IMR-90 (cell line): Measurements from ENCODE around the gene MTERF1. TPM values are rescaled to one million over a fixed set of nuclear protein-coding genes. Genes with fewer than 3 reads are reported as not detected.

Source experiments
- ATAC-seq: fragments of 200-7000 bp; cut with Tn5 transposase; 2 replicates; pipeline ENCODE4 v1.9.1; 2020; ENCODE audit warnings: low read depth, mild to moderate bottlenecking, moderate library complexity
- BruUV-seq: library from RNA; stranded (reverse); fragments of 400-500 nt; replicated peaks from 2 replicates; lab custom pipeline; 2021; lab: Mats Ljungman, UMichigan
- CTCF ChIA-PET: fragments of 300-600 bp; formaldehyde crosslinking; extraction: SDS; loops from one replicate; lab custom pipeline; 2021; ENCODE audit warnings: antibody characterized with exemption; lab: Yijun Ruan, JAX
- POLR2A ChIA-PET: fragments of 300-600 bp; sonication (Branson Sonifier 250); formaldehyde crosslinking; loops from one replicate; lab custom pipeline; 2022; ENCODE audit warnings: antibody characterized with exemption; ENCODE audit not compliant: unreplicated experiment; lab: Charles Lee
- DNase-seq: peaks from one replicate; pipeline ENCODE4 v3.0.0; 2013
- H2AFZ ChIP-seq: replicated peaks from 2 replicates; pipeline ENCODE3; 2013; ENCODE audit warnings: low read length, mild to moderate bottlenecking; ENCODE audit not compliant: poor library complexity
- H2AK5ac ChIP-seq: 2 replicates; pipeline ENCODE4 v1.6.1; 2013; ENCODE audit warnings: low read depth, low read length, inconsistent platforms
- H2AK9ac ChIP-seq: replicated peaks from 2 replicates; pipeline ENCODE3; 2013; ENCODE audit warnings: mild to moderate bottlenecking, low read depth, low read length, moderate library complexity; ENCODE audit not compliant: poor library complexity
- H2BK120ac ChIP-seq: 2 replicates; pipeline ENCODE4 v1.6.1; 2013; ENCODE audit warnings: low read depth, low read length, inconsistent platforms
- H2BK15ac ChIP-seq: 3 replicates; pipeline ENCODE4 v1.6.1; 2013; ENCODE audit warnings: low read depth, low read length, inconsistent platforms
- H2BK20ac ChIP-seq: 2 replicates; pipeline ENCODE4 v1.6.1; 2013; ENCODE audit warnings: low read depth, mild to moderate bottlenecking, inconsistent platforms, low read length, moderate library complexity
- H2BK5ac ChIP-seq: 2 replicates; pipeline ENCODE4 v1.6.1; 2013; ENCODE audit warnings: mild to moderate bottlenecking, low read depth, low read length, inconsistent platforms; ENCODE audit not compliant: poor library complexity, severe bottlenecking
- H3K14ac ChIP-seq: replicated peaks from 2 replicates; pipeline ENCODE4 v1.6.1; 2013; ENCODE audit warnings: low read depth, low read length, inconsistent platforms
- H3K18ac ChIP-seq: 2 replicates; pipeline ENCODE4 v1.6.1; 2013; ENCODE audit warnings: low read depth, low read length, control low read depth
- H3K23ac ChIP-seq: 2 replicates; pipeline ENCODE4 v1.6.1; 2013; ENCODE audit warnings: low read depth, low read length, inconsistent platforms
- H3K27ac ChIP-seq: 2 replicates; pipeline ENCODE4 v1.5.1; 2013; ENCODE audit warnings: mild to moderate bottlenecking, control low read depth, low read length; ENCODE audit not compliant: insufficient read depth
- H3K27me3 ChIP-seq: 2 replicates; pipeline ENCODE4 v1.6.1; 2013; ENCODE audit warnings: low read length; ENCODE audit not compliant: control insufficient read depth, insufficient read depth
- H3K36me3 ChIP-seq: 2 replicates; pipeline ENCODE4 v1.6.1; 2013; ENCODE audit warnings: low read length, mixed read lengths; ENCODE audit not compliant: control insufficient read depth, insufficient read depth
- H3K4ac ChIP-seq: 2 replicates; pipeline ENCODE4 v1.6.1; 2013; ENCODE audit warnings: low read depth, low read length, inconsistent platforms
- H3K4me1 ChIP-seq: 2 replicates; pipeline ENCODE4 v1.6.1; 2013; ENCODE audit warnings: low read length, mixed read lengths; ENCODE audit not compliant: control insufficient read depth, insufficient read depth
- H3K4me2 ChIP-seq: 2 replicates; pipeline ENCODE4 v1.6.1; 2013; ENCODE audit warnings: low read depth, mild to moderate bottlenecking, control low read depth, low read length, moderate library complexity
- H3K4me3 ChIP-seq: 2 replicates; pipeline ENCODE4 v1.5.1; 2013; ENCODE audit warnings: low read depth, mild to moderate bottlenecking, control low read depth, low read length, moderate library complexity; ENCODE audit not compliant: insufficient read depth
- H3K56ac ChIP-seq: 2 replicates; pipeline ENCODE4 v1.6.1; 2013; ENCODE audit warnings: low read length, inconsistent platforms; ENCODE audit not compliant: insufficient read depth; ENCODE audit errors: extremely low read depth
- H3K79me1 ChIP-seq, 2 experiments: 2 replicates each; pipeline ENCODE4 v1.6.1; 2013; ENCODE audit warnings: low read length in 2 of 2, inconsistent platforms in 1 of 2, low read depth in 1 of 2
- H3K9ac ChIP-seq: 2 replicates; pipeline ENCODE4 v1.6.1; 2013; ENCODE audit warnings: low read depth, low read length, control low read depth
- H3K9me1 ChIP-seq: 2 replicates; pipeline ENCODE4 v1.6.1; 2013; ENCODE audit warnings: low read length, inconsistent platforms; ENCODE audit not compliant: insufficient read depth
- H3K9me3 ChIP-seq: 2 replicates; pipeline ENCODE4 v1.6.1; 2013; ENCODE audit warnings: low read length; ENCODE audit not compliant: control insufficient read depth, insufficient read depth
- H4K20me1 ChIP-seq: 2 replicates; pipeline ENCODE4 v1.6.1; 2013; ENCODE audit warnings: low read length, inconsistent platforms; ENCODE audit not compliant: insufficient read depth
- H4K5ac ChIP-seq: 2 replicates; pipeline ENCODE4 v1.6.1; 2013; ENCODE audit warnings: mild to moderate bottlenecking, low read depth, low read length, control low read depth
- H4K8ac ChIP-seq, 2 experiments: 2 replicates each; pipeline ENCODE4 v1.6.1; 2013; ENCODE audit warnings: low read depth in 2 of 2, low read length in 2 of 2, control low read depth in 1 of 2, inconsistent platforms in 1 of 2
- H4K91ac ChIP-seq: 2 replicates; pipeline ENCODE4 v1.6.1; 2013; ENCODE audit warnings: low read depth, low read length, inconsistent platforms; ENCODE audit not compliant: insufficient read depth
- BHLHE40 ChIP-seq: fragments of 150-350 bp; IDR thresholded peaks from 2 replicates; pipeline ENCODE4 v1.6.1; 2016; ENCODE audit warnings: mild to moderate bottlenecking, low read depth, low read length
- CEBPB ChIP-seq: IDR thresholded peaks from 2 replicates; pipeline ENCODE4 v1.6.1; 2012; ENCODE audit warnings: low read depth, low read length, improper control_type of control experiment
- CHD1 ChIP-seq: IDR thresholded peaks from 2 replicates; pipeline ENCODE4 v1.6.1; 2012; ENCODE audit warnings: low read depth, low read length, improper control_type of control experiment
- FOS ChIP-seq: fragments of 150-350 bp; IDR thresholded peaks from 2 replicates; pipeline ENCODE4 v1.6.1; 2016; ENCODE audit warnings: low read depth, low read length
- MAFK ChIP-seq: IDR thresholded peaks from 2 replicates; pipeline ENCODE4 v1.6.1; 2012; ENCODE audit warnings: low read depth, low read length, improper control_type of control experiment
- MAZ ChIP-seq: IDR thresholded peaks from 2 replicates; pipeline ENCODE4 v1.6.1; 2012; ENCODE audit warnings: low read depth, mild to moderate bottlenecking, low read length, improper control_type of control experiment, moderate library complexity, borderline replicate concordance
- MXI1 ChIP-seq: IDR thresholded peaks from 2 replicates; pipeline ENCODE4 v1.6.1; 2012; ENCODE audit warnings: low read depth, mild to moderate bottlenecking, low read length, moderate library complexity, borderline replicate concordance
- NFE2L2 ChIP-seq: fragments of 150-350 bp; IDR thresholded peaks from 2 replicates; pipeline ENCODE4 v1.6.1; 2016; ENCODE audit warnings: low read depth, mild to moderate bottlenecking, low read length
- POLR2A ChIP-seq: IDR thresholded peaks from 2 replicates; pipeline ENCODE4 v1.6.1; 2012; ENCODE audit warnings: mild to moderate bottlenecking, low read depth, low read length
- RAD21 ChIP-seq: IDR thresholded peaks from 2 replicates; pipeline ENCODE4 v1.6.1; 2012; ENCODE audit warnings: low read length, improper control_type of control experiment
- RCOR1 ChIP-seq: IDR thresholded peaks from 2 replicates; pipeline ENCODE4 v1.6.1; 2012; ENCODE audit warnings: mild to moderate bottlenecking, low read length, improper control_type of control experiment; ENCODE audit not compliant: insufficient replicate concordance
- RFX5 ChIP-seq: IDR thresholded peaks from 2 replicates; pipeline ENCODE4 v1.8.0; 2012; ENCODE audit warnings: low read depth, mild to moderate bottlenecking, low read length, moderate library complexity
- SMC3 ChIP-seq: fragments of 150-350 bp; IDR thresholded peaks from 2 replicates; pipeline ENCODE4 v1.6.1; 2016; ENCODE audit warnings: low read depth, mild to moderate bottlenecking, antibody characterized with exemption, low read length, moderate library complexity
- WGBS, 2 experiments: methylation state at CpG; one replicate each; pipeline versions ENCODE4 v1.1.5 to v1.1.7; 2013; ENCODE audit warnings: missing lambda C conversion rate in 2 of 2; ENCODE audit not compliant: insufficient read length in 1 of 2; ENCODE audit errors: extremely low coverage in 2 of 2; 5-methylcytosine and 5-hydroxymethylcytosine counted together
- dilution Hi-C: fragments of 300-500 bp; cut with HindIII; formaldehyde crosslinking; loops from one replicate; pipeline ENCODE4 v1.14.3; 2018; ENCODE audit warnings: low sequenced_read_pairs; ENCODE audit not compliant: unreplicated experiment
- in situ Hi-C: fragments of 300-500 bp; cut with MboI; formaldehyde crosslinking; loops from 3 replicates; pipeline ENCODE4 v1.14.3; 2019; ENCODE audit warnings: low sequenced_read_pairs, inconsistent platforms, mixed read lengths
- intact Hi-C: fragments of 100-400 bp; cut with micrococcal nuclease; formaldehyde crosslinking; loops from 2 replicates; pipeline ENCODE4 v1.10.0; 2022
- polyA plus RNA-seq, 3 experiments: library from polyadenylated mRNA; depleted of rRNA; stranded (reverse); fragments of >200 nt; gene quantifications; 2 replicates each; pipeline ENCODE4 v1.2.3, GENCODE V29; 2012; ENCODE audit warnings: low replicate concordance in 1 of 3
- total RNA-seq: library from RNA; depleted of rRNA; stranded (reverse); fragments of >200 nt; gene quantifications from 2 replicates; pipeline ENCODE4 v1.2.3, GENCODE V29; 2012
- TF ChIP-seq, protein P1 (sequence below): fragments of 150-350 bp; IDR thresholded peaks from 2 replicates; pipeline ENCODE4 v1.6.1; 2017; ENCODE audit warnings: mild to moderate bottlenecking, antibody characterized with exemption, low read length, low read depth
- TF ChIP-seq, protein P2 (sequence below): conservative IDR thresholded peaks from 2 replicates; pipeline ENCODE4 v1.5.1; 2012; ENCODE audit warnings: mild to moderate bottlenecking, low read depth, low read length, improper control_type of control experiment
- TF ChIP-seq, protein P3 (sequence below): fragments of 150-350 bp; IDR thresholded peaks from 2 replicates; pipeline ENCODE4 v1.6.1; 2016; ENCODE audit warnings: low read depth, mild to moderate bottlenecking, low read length, moderate library complexity, borderline replicate concordance

Gene MTERF1
- total and polyA plus RNA-seq, 2 of the 4 experiments (the other 2 are of a cell fraction) = 7.0 to 7.3 TPM

DNA sequence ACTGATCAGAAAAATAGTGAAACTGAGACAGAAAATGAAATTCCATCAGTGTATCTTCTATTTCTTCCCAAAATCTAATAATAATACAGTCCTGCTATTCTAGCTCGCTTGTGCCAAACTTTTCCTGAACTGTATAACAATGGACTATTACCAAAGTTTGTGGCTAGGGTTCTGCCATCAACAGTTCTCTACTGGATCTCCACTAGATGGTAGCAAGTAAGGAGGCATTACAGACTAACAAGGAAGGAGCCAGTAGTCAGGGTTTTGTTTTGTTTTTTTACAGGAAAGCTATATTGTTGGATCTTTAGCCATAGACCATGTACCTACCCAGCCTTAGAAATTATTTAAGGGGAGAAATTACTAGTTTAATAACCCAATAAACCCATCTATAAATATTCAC is 10.8 kb downstream of the MTERF1 start:
- BruUV-seq = no TSS peak
- H4K91ac ChIP-seq = no peak overlapping the region
- H3K4ac ChIP-seq = no peak overlapping the region
- no peaks in the 10 kb centered on the region; the same call in 1 of the 2 replicates for H4K20me1 ChIP-seq
- H3K36me3 ChIP-seq = peaks cover 5% of the 10 kb centered on the region; the same call in 1 of the 2 replicates
- H3K27ac ChIP-seq = no peak overlapping the region
- no peak for DNase-seq
- no peak overlapping the region for H2BK120ac ChIP-seq
- H3K9ac ChIP-seq = no peak overlapping the region
- no peak overlapping the region for H3K4me3 ChIP-seq
- H2BK20ac ChIP-seq = no peak overlapping the region
- TF ChIP-seq MAFK (no peak), BHLHE40 (no peak), POLR2A (no peak), NFE2L2 (no peak), SMC3 (no peak), CHD1 (no peak), CEBPB (no peak), MAZ (no peak), FOS (no peak), MXI1 (no peak), RAD21 (no peak), RFX5 (no peak), RCOR1 (no peak)
- TF ChIP-seq, protein P1, sequence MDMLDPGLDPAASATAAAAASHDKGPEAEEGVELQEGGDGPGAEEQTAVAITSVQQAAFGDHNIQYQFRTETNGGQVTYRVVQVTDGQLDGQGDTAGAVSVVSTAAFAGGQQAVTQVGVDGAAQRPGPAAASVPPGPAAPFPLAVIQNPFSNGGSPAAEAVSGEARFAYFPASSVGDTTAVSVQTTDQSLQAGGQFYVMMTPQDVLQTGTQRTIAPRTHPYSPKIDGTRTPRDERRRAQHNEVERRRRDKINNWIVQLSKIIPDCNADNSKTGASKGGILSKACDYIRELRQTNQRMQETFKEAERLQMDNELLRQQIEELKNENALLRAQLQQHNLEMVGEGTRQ = no peak
- TF ChIP-seq, protein P2, sequence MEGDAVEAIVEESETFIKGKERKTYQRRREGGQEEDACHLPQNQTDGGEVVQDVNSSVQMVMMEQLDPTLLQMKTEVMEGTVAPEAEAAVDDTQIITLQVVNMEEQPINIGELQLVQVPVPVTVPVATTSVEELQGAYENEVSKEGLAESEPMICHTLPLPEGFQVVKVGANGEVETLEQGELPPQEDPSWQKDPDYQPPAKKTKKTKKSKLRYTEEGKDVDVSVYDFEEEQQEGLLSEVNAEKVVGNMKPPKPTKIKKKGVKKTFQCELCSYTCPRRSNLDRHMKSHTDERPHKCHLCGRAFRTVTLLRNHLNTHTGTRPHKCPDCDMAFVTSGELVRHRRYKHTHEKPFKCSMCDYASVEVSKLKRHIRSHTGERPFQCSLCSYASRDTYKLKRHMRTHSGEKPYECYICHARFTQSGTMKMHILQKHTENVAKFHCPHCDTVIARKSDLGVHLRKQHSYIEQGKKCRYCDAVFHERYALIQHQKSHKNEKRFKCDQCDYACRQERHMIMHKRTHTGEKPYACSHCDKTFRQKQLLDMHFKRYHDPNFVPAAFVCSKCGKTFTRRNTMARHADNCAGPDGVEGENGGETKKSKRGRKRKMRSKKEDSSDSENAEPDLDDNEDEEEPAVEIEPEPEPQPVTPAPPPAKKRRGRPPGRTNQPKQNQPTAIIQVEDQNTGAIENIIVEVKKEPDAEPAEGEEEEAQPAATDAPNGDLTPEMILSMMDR = no peak
- TF ChIP-seq, protein P3, sequence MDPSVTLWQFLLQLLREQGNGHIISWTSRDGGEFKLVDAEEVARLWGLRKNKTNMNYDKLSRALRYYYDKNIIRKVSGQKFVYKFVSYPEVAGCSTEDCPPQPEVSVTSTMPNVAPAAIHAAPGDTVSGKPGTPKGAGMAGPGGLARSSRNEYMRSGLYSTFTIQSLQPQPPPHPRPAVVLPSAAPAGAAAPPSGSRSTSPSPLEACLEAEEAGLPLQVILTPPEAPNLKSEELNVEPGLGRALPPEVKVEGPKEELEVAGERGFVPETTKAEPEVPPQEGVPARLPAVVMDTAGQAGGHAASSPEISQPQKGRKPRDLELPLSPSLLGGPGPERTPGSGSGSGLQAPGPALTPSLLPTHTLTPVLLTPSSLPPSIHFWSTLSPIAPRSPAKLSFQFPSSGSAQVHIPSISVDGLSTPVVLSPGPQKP = no peak
- H3K4me2 ChIP-seq = no peak overlapping the region
- no peaks in the 10 kb centered on the region for H3K4me1 ChIP-seq
- H3K9me1 ChIP-seq = no peaks in the 10 kb centered on the region
- no peak overlapping the region for H2BK5ac ChIP-seq
- in situ Hi-C loops = loop anchor here (10.0 kb wide), 1 partner anchor 785 kb away; no protein-coding TSS in a partner anchor
- H3K56ac ChIP-seq = no peak overlapping the region
- no peak overlapping the region for H4K5ac ChIP-seq
- ATAC-seq = no peak
- no peak overlapping the region for H3K18ac ChIP-seq
- no CpG with 5 or more reads among the region's 1 CpG for WGBS, 2 experiments
- no peak overlapping the region for H3K14ac ChIP-seq
- no peak overlapping the region for H2AK9ac ChIP-seq
- intact Hi-C loops = no loop called here
- H2AFZ ChIP-seq = no peak overlapping the region
- dilution Hi-C loops = no loop called here
- CTCF ChIA-PET = no interaction called here
- H4K8ac ChIP-seq = no peak overlapping the region
- POLR2A ChIA-PET = no interaction called here
- peaks cover 0 to 20% of the 10 kb centered on the region in 2 experiments; a peak in 3 of 4 replicates for H3K79me1 ChIP-seq
- H2AK5ac ChIP-seq = no peak overlapping the region
- H3K9me3 ChIP-seq = no peaks in the 10 kb centered on the region
- H3K27me3 ChIP-seq = no peaks in the 10 kb centered on the region
- no peak overlapping the region for H3K23ac ChIP-seq
- no peak overlapping the region for H2BK15ac ChIP-seq
